ENCODE measurements around the gene RPL29. TPM values are rescaled to one million over a fixed set of nuclear protein-coding genes. Genes with fewer than 3 reads are reported as not detected.

RPL29 gene
- total and polyA plus RNA-seq, 2 of the 4 experiments (the other 2 are of a cell fraction): 2,081 to 2,126 TPM

- Histone ChIP-seq H3K4ac (ENCODE audit: low read depth, low read length) (no peak overlapping the region), H3K18ac (ENCODE audit: low read depth, low read length) (no peak overlapping the region), H2AK9ac (replicated peaks; ENCODE audit: low read depth, low read length, poor library complexity) (peak overlapping the region; percentile 30), H3K27me3 (ENCODE audit: control insufficient read depth, insufficient read depth, low read length) (no peaks in the 10 kb centered on the region), H2BK5ac (ENCODE audit: low read depth, low read length, poor library complexity, severe bottlenecking) (no peak overlapping the region), H2BK20ac (ENCODE audit: low read depth, low read length) (no peak overlapping the region), H2BK15ac (ENCODE audit: low read depth, low read length) (no peak overlapping the region), H3K14ac (replicated peaks; ENCODE audit: low read depth, low read length) (no peak overlapping the region), H3K9me1 (ENCODE audit: insufficient read depth, low read length) (peaks cover 12% of the 10 kb centered on the region), H3K4me3 (ENCODE audit: insufficient read depth, low read depth, low read length) (no peak overlapping the region), H4K5ac (ENCODE audit: low read depth, low read length) (no peak overlapping the region), H3K4me2 (ENCODE audit: low read depth, low read length) (no peak overlapping the region), H2AK5ac (ENCODE audit: low read depth, low read length) (no peak overlapping the region), H2AFZ (replicated peaks; ENCODE audit: low read length, poor library complexity) (no peak overlapping the region), H3K36me3 (ENCODE audit: control insufficient read depth, insufficient read depth, low read length) (peaks cover 2% of the 10 kb centered on the region; the same call in 1 of the 2 replicates), H3K9me3 (ENCODE audit: control insufficient read depth, insufficient read depth, low read length) (no peaks in the 10 kb centered on the region), H4K20me1 (ENCODE audit: insufficient read depth, low read length) (peaks cover 2% of the 10 kb centered on the region), H3K27ac (ENCODE audit: insufficient read depth, low read length) (no peak overlapping the region), H4K8ac (ENCODE audit: low read depth in 2 of 2, low read length in 2 of 2) (no peak overlapping the region), H3K56ac (ENCODE audit: extremely low read depth, insufficient read depth, low read length) (no peak overlapping the region), H3K79me1 (ENCODE audit: low read depth in 1 of 2, low read length in 2 of 2) (peaks cover 8 to 17% of the 10 kb centered on the region in 2 experiments; a peak in 3 of 4 replicates), H3K9ac (ENCODE audit: low read depth, low read length) (no peak overlapping the region), H2BK120ac (ENCODE audit: low read depth, low read length) (no peak overlapping the region), H3K23ac (ENCODE audit: low read depth, low read length) (no peak overlapping the region), H4K91ac (ENCODE audit: insufficient read depth, low read depth, low read length) (no peak overlapping the region), H3K4me1 (ENCODE audit: control insufficient read depth, insufficient read depth, low read length) (peaks cover 11% of the 10 kb centered on the region)
- intact Hi-C loops (cut with micrococcal nuclease): no loop called here
- TF ChIP-seq NFE2L2 (IDR thresholded peaks at IDR 0.05; ENCODE audit: low read depth, low read length): no peak
- TF ChIP-seq MXI1 (IDR thresholded peaks at IDR 0.05; ENCODE audit: borderline replicate concordance, low read depth, low read length): no peak
- TF ChIP-seq SMC3 (IDR thresholded peaks at IDR 0.05; ENCODE audit: low read depth, low read length): no peak
- TF ChIP-seq CEBPB (IDR thresholded peaks at IDR 0.05; ENCODE audit: low read depth, low read length): no peak
- no peak for TF ChIP-seq CHD1 (IDR thresholded peaks at IDR 0.05; ENCODE audit: low read depth, low read length)
- no peak for TF ChIP-seq CTCF (conservative IDR thresholded peaks at IDR 0.05; ENCODE audit: low read depth, low read length)
- TF ChIP-seq RAD21 (IDR thresholded peaks at IDR 0.05; ENCODE audit: low read length): no peak
- TF ChIP-seq MAFK (IDR thresholded peaks at IDR 0.05; ENCODE audit: low read depth, low read length): no peak
- no peak for TF ChIP-seq ELK1 (IDR thresholded peaks at IDR 0.05; ENCODE audit: borderline replicate concordance, low read depth, low read length)
- TF ChIP-seq POLR2A (IDR thresholded peaks at IDR 0.05; ENCODE audit: low read depth, low read length): no peak
- no peak for TF ChIP-seq FOS (IDR thresholded peaks at IDR 0.05; ENCODE audit: low read depth, low read length)
- no peak for TF ChIP-seq RFX5 (IDR thresholded peaks at IDR 0.05; ENCODE audit: low read depth, low read length)
- no peak for TF ChIP-seq RCOR1 (IDR thresholded peaks at IDR 0.05; ENCODE audit: insufficient replicate concordance, low read length)
- no peak for TF ChIP-seq MAZ (IDR thresholded peaks at IDR 0.05; ENCODE audit: borderline replicate concordance, low read depth, low read length)
- no peak for TF ChIP-seq BHLHE40 (IDR thresholded peaks at IDR 0.05; ENCODE audit: low read depth, low read length)
- POLR2A ChIA-PET (ENCODE audit: unreplicated experiment): no interaction called here
- no TSS peak for BruUV-seq (replicated peaks)
- DNase-seq: no peak
- 96% methylated on average over 10 of the region's 14 CpGs; no CpG with 5 or more reads in 1 of the 2 experiments for whole genome bisulfite sequencing, 2 experiments (ENCODE audit: extremely low coverage in 2 of 2, insufficient read length in 1 of 2)
- ATAC-seq (ENCODE audit: low read depth): no peak
- in situ Hi-C loops (cut with MboI; ENCODE audit: low sequenced_read_pairs): loop anchor here (25.0 kb wide), 1 partner anchor 559 kb away; the partner anchor contains the start of genes MANF and RBM15B
- dilution Hi-C loops (cut with HindIII; ENCODE audit: low sequenced_read_pairs, unreplicated experiment): no loop called here
- CTCF ChIA-PET: no interaction called here
Observed at GRCh38 chr3:51945926-51946705, 49.6 kb downstream of the RPL29 start.

Measured in IMR-90 (cell line).